IMR-90 (cell line): ENCODE results near the gene NUDT10. TPM values are rescaled to one million over a fixed set of nuclear protein-coding genes. Genes with fewer than 3 reads are reported as not detected.

Experiments used
- ATAC-seq: fragments of 200-7000 bp; cut with Tn5 transposase; 2 replicates; pipeline ENCODE4 v1.9.1; 2020; ENCODE audit warnings: low read depth, mild to moderate bottlenecking, moderate library complexity
- BruUV-seq: library from RNA; stranded (reverse); fragments of 400-500 nt; replicated peaks from 2 replicates; lab custom pipeline; 2021; lab: Mats Ljungman, UMichigan
- CTCF ChIA-PET: fragments of 300-600 bp; formaldehyde crosslinking; extraction: SDS; loops from one replicate; lab custom pipeline; 2021; ENCODE audit warnings: antibody characterized with exemption; lab: Yijun Ruan, JAX
- POLR2A ChIA-PET: fragments of 300-600 bp; sonication (Branson Sonifier 250); formaldehyde crosslinking; loops from one replicate; lab custom pipeline; 2022; ENCODE audit warnings: antibody characterized with exemption; ENCODE audit not compliant: unreplicated experiment; lab: Charles Lee
- DNase-seq: peaks from one replicate; pipeline ENCODE4 v3.0.0; 2013
- H2AFZ ChIP-seq: replicated peaks from 2 replicates; pipeline ENCODE3; 2013; ENCODE audit warnings: low read length, mild to moderate bottlenecking; ENCODE audit not compliant: poor library complexity
- H2AK5ac ChIP-seq: 2 replicates; pipeline ENCODE4 v1.6.1; 2013; ENCODE audit warnings: low read depth, low read length, inconsistent platforms
- H2AK9ac ChIP-seq: replicated peaks from 2 replicates; pipeline ENCODE3; 2013; ENCODE audit warnings: mild to moderate bottlenecking, low read depth, low read length, moderate library complexity; ENCODE audit not compliant: poor library complexity
- H2BK120ac ChIP-seq: 2 replicates; pipeline ENCODE4 v1.6.1; 2013; ENCODE audit warnings: low read depth, low read length, inconsistent platforms
- H2BK15ac ChIP-seq: 3 replicates; pipeline ENCODE4 v1.6.1; 2013; ENCODE audit warnings: low read depth, low read length, inconsistent platforms
- H2BK20ac ChIP-seq: 2 replicates; pipeline ENCODE4 v1.6.1; 2013; ENCODE audit warnings: low read depth, mild to moderate bottlenecking, inconsistent platforms, low read length, moderate library complexity
- H2BK5ac ChIP-seq: 2 replicates; pipeline ENCODE4 v1.6.1; 2013; ENCODE audit warnings: mild to moderate bottlenecking, low read depth, low read length, inconsistent platforms; ENCODE audit not compliant: poor library complexity, severe bottlenecking
- H3K14ac ChIP-seq: replicated peaks from 2 replicates; pipeline ENCODE4 v1.6.1; 2013; ENCODE audit warnings: low read depth, low read length, inconsistent platforms
- H3K18ac ChIP-seq: 2 replicates; pipeline ENCODE4 v1.6.1; 2013; ENCODE audit warnings: low read depth, low read length, control low read depth
- H3K23ac ChIP-seq: 2 replicates; pipeline ENCODE4 v1.6.1; 2013; ENCODE audit warnings: low read depth, low read length, inconsistent platforms
- H3K27ac ChIP-seq: 2 replicates; pipeline ENCODE4 v1.5.1; 2013; ENCODE audit warnings: mild to moderate bottlenecking, control low read depth, low read length; ENCODE audit not compliant: insufficient read depth
- H3K27me3 ChIP-seq: 2 replicates; pipeline ENCODE4 v1.6.1; 2013; ENCODE audit warnings: low read length; ENCODE audit not compliant: control insufficient read depth, insufficient read depth
- H3K36me3 ChIP-seq: 2 replicates; pipeline ENCODE4 v1.6.1; 2013; ENCODE audit warnings: low read length, mixed read lengths; ENCODE audit not compliant: control insufficient read depth, insufficient read depth
- H3K4ac ChIP-seq: 2 replicates; pipeline ENCODE4 v1.6.1; 2013; ENCODE audit warnings: low read depth, low read length, inconsistent platforms
- H3K4me1 ChIP-seq: 2 replicates; pipeline ENCODE4 v1.6.1; 2013; ENCODE audit warnings: low read length, mixed read lengths; ENCODE audit not compliant: control insufficient read depth, insufficient read depth
- H3K4me2 ChIP-seq: 2 replicates; pipeline ENCODE4 v1.6.1; 2013; ENCODE audit warnings: low read depth, mild to moderate bottlenecking, control low read depth, low read length, moderate library complexity
- H3K4me3 ChIP-seq: 2 replicates; pipeline ENCODE4 v1.5.1; 2013; ENCODE audit warnings: low read depth, mild to moderate bottlenecking, control low read depth, low read length, moderate library complexity; ENCODE audit not compliant: insufficient read depth
- H3K56ac ChIP-seq: 2 replicates; pipeline ENCODE4 v1.6.1; 2013; ENCODE audit warnings: low read length, inconsistent platforms; ENCODE audit not compliant: insufficient read depth; ENCODE audit errors: extremely low read depth
- H3K79me1 ChIP-seq, 2 experiments: 2 replicates each; pipeline ENCODE4 v1.6.1; 2013; ENCODE audit warnings: low read length in 2 of 2, inconsistent platforms in 1 of 2, low read depth in 1 of 2
- H3K9ac ChIP-seq: 2 replicates; pipeline ENCODE4 v1.6.1; 2013; ENCODE audit warnings: low read depth, low read length, control low read depth
- H3K9me1 ChIP-seq: 2 replicates; pipeline ENCODE4 v1.6.1; 2013; ENCODE audit warnings: low read length, inconsistent platforms; ENCODE audit not compliant: insufficient read depth
- H3K9me3 ChIP-seq: 2 replicates; pipeline ENCODE4 v1.6.1; 2013; ENCODE audit warnings: low read length; ENCODE audit not compliant: control insufficient read depth, insufficient read depth
- H4K20me1 ChIP-seq: 2 replicates; pipeline ENCODE4 v1.6.1; 2013; ENCODE audit warnings: low read length, inconsistent platforms; ENCODE audit not compliant: insufficient read depth
- H4K5ac ChIP-seq: 2 replicates; pipeline ENCODE4 v1.6.1; 2013; ENCODE audit warnings: mild to moderate bottlenecking, low read depth, low read length, control low read depth
- H4K8ac ChIP-seq, 2 experiments: 2 replicates each; pipeline ENCODE4 v1.6.1; 2013; ENCODE audit warnings: low read depth in 2 of 2, low read length in 2 of 2, control low read depth in 1 of 2, inconsistent platforms in 1 of 2
- H4K91ac ChIP-seq: 2 replicates; pipeline ENCODE4 v1.6.1; 2013; ENCODE audit warnings: low read depth, low read length, inconsistent platforms; ENCODE audit not compliant: insufficient read depth
- CEBPB ChIP-seq: IDR thresholded peaks from 2 replicates; pipeline ENCODE4 v1.6.1; 2012; ENCODE audit warnings: low read depth, low read length, improper control_type of control experiment
- CHD1 ChIP-seq: IDR thresholded peaks from 2 replicates; pipeline ENCODE4 v1.6.1; 2012; ENCODE audit warnings: low read depth, low read length, improper control_type of control experiment
- CTCF ChIP-seq: conservative IDR thresholded peaks from 2 replicates; pipeline ENCODE4 v1.5.1; 2012; ENCODE audit warnings: mild to moderate bottlenecking, low read depth, low read length, improper control_type of control experiment
- MAFK ChIP-seq: IDR thresholded peaks from 2 replicates; pipeline ENCODE4 v1.6.1; 2012; ENCODE audit warnings: low read depth, low read length, improper control_type of control experiment
- MAZ ChIP-seq: IDR thresholded peaks from 2 replicates; pipeline ENCODE4 v1.6.1; 2012; ENCODE audit warnings: low read depth, mild to moderate bottlenecking, low read length, improper control_type of control experiment, moderate library complexity, borderline replicate concordance
- MXI1 ChIP-seq: IDR thresholded peaks from 2 replicates; pipeline ENCODE4 v1.6.1; 2012; ENCODE audit warnings: low read depth, mild to moderate bottlenecking, low read length, moderate library complexity, borderline replicate concordance
- NFE2L2 ChIP-seq: fragments of 150-350 bp; IDR thresholded peaks from 2 replicates; pipeline ENCODE4 v1.6.1; 2016; ENCODE audit warnings: low read depth, mild to moderate bottlenecking, low read length
- POLR2A ChIP-seq: IDR thresholded peaks from 2 replicates; pipeline ENCODE4 v1.6.1; 2012; ENCODE audit warnings: mild to moderate bottlenecking, low read depth, low read length
- RAD21 ChIP-seq: IDR thresholded peaks from 2 replicates; pipeline ENCODE4 v1.6.1; 2012; ENCODE audit warnings: low read length, improper control_type of control experiment
- RCOR1 ChIP-seq: IDR thresholded peaks from 2 replicates; pipeline ENCODE4 v1.6.1; 2012; ENCODE audit warnings: mild to moderate bottlenecking, low read length, improper control_type of control experiment; ENCODE audit not compliant: insufficient replicate concordance
- RFX5 ChIP-seq: IDR thresholded peaks from 2 replicates; pipeline ENCODE4 v1.8.0; 2012; ENCODE audit warnings: low read depth, mild to moderate bottlenecking, low read length, moderate library complexity
- SMC3 ChIP-seq: fragments of 150-350 bp; IDR thresholded peaks from 2 replicates; pipeline ENCODE4 v1.6.1; 2016; ENCODE audit warnings: low read depth, mild to moderate bottlenecking, antibody characterized with exemption, low read length, moderate library complexity
- USF2 ChIP-seq: fragments of 150-350 bp; IDR thresholded peaks from 2 replicates; pipeline ENCODE4 v1.6.1; 2017; ENCODE audit warnings: mild to moderate bottlenecking, antibody characterized with exemption, low read length, low read depth
- WGBS, 2 experiments: methylation state at CpG; one replicate each; pipeline versions ENCODE4 v1.1.5 to v1.1.7; 2013; ENCODE audit warnings: missing lambda C conversion rate in 2 of 2; ENCODE audit not compliant: insufficient read length in 1 of 2; ENCODE audit errors: extremely low coverage in 2 of 2; 5-methylcytosine and 5-hydroxymethylcytosine counted together
- dilution Hi-C: fragments of 300-500 bp; cut with HindIII; formaldehyde crosslinking; loops from one replicate; pipeline ENCODE4 v1.14.3; 2018; ENCODE audit warnings: low sequenced_read_pairs; ENCODE audit not compliant: unreplicated experiment
- in situ Hi-C: fragments of 300-500 bp; cut with MboI; formaldehyde crosslinking; loops from 3 replicates; pipeline ENCODE4 v1.14.3; 2019; ENCODE audit warnings: low sequenced_read_pairs, inconsistent platforms, mixed read lengths
- intact Hi-C: fragments of 100-400 bp; cut with micrococcal nuclease; formaldehyde crosslinking; loops from 2 replicates; pipeline ENCODE4 v1.10.0; 2022
- polyA plus RNA-seq, 3 experiments: library from polyadenylated mRNA; depleted of rRNA; stranded (reverse); fragments of >200 nt; gene quantifications; 2 replicates each; pipeline ENCODE4 v1.2.3, GENCODE V29; 2012; ENCODE audit warnings: low replicate concordance in 1 of 3
- total RNA-seq: library from RNA; depleted of rRNA; stranded (reverse); fragments of >200 nt; gene quantifications from 2 replicates; pipeline ENCODE4 v1.2.3, GENCODE V29; 2012

The NUDT10 gene
- total and polyA plus RNA-seq, 2 of the 4 experiments (the other 2 are of a cell fraction) = 0.90 to 0.91 TPM

GRCh38 chrX:51334276-51334675, 1.7 kb downstream of the NUDT10 start:
- CTCF ChIA-PET = no interaction called here
- H3K27ac ChIP-seq = no peak overlapping the region
- intact Hi-C loops (no loop called here), in situ Hi-C loops (no loop called here), dilution Hi-C loops (no loop called here)
- H3K4ac ChIP-seq = no peak overlapping the region
- H4K5ac ChIP-seq = no peak overlapping the region
- H4K20me1 ChIP-seq = no peaks in the 10 kb centered on the region
- DNase-seq (no peak), ATAC-seq (no peak)
- H2AK9ac ChIP-seq = no peak overlapping the region
- no peaks in the 10 kb centered on the region for H3K36me3 ChIP-seq
- H2BK120ac ChIP-seq = no peak overlapping the region
- TF ChIP-seq POLR2A = no peak
- TF ChIP-seq NFE2L2 = no peak
- no peak for TF ChIP-seq MXI1
- no peak for TF ChIP-seq RCOR1
- no peak for TF ChIP-seq MAZ
- TF ChIP-seq MAFK = no peak
- TF ChIP-seq RAD21 = no peak
- TF ChIP-seq USF2 = no peak
- no peak for TF ChIP-seq CHD1
- TF ChIP-seq SMC3 = no peak
- no peak for TF ChIP-seq CEBPB
- no peak for TF ChIP-seq CTCF
- TF ChIP-seq RFX5 = no peak
- no peak overlapping the region for H4K8ac ChIP-seq
- no peak overlapping the region for H3K23ac ChIP-seq
- no TSS peak for BruUV-seq
- H2BK15ac ChIP-seq = no peak overlapping the region
- POLR2A ChIA-PET = no interaction called here
- H3K79me1 ChIP-seq = no peaks in the 10 kb centered on the region
- no peak overlapping the region for H3K56ac ChIP-seq
- H3K9me1 ChIP-seq = no peaks in the 10 kb centered on the region
- no peaks in the 10 kb centered on the region for H3K4me1 ChIP-seq
- no peak overlapping the region for H3K18ac ChIP-seq
- H3K27me3 ChIP-seq = peaks cover 8% of the 10 kb centered on the region; the same call in 1 of the 2 replicates
- no peak overlapping the region for H3K4me2 ChIP-seq
- no peak overlapping the region for H3K14ac ChIP-seq
- H4K91ac ChIP-seq = no peak overlapping the region
- 0 out of 2 replicates have a peak, but pooled peaks cover 2% of the 10 kb centered on the region for H3K9me3 ChIP-seq
- no peak overlapping the region for H3K9ac ChIP-seq
- H3K4me3 ChIP-seq = no peak overlapping the region
- 17% methylated on average over 1 of the region's 4 CpGs; no CpG with 5 or more reads in 1 of the 2 experiments for WGBS, 2 experiments
- H2AK5ac ChIP-seq = no peak overlapping the region
- no peak overlapping the region for H2BK20ac ChIP-seq
- H2BK5ac ChIP-seq = no peak overlapping the region
- H2AFZ ChIP-seq = no peak overlapping the region
